NCI-H446 (cell line): ENCODE measurements around the gene VWA5B1.
"Not testable (repeated sequence)": the region's sequence is repeated elsewhere in the genome, so short reads cannot be mapped to it uniquely, and the experiment has no call there.

ENCODE experiments used
- DNase-seq, 2 experiments: peaks; one replicate each; lab custom pipeline; 2025; lab: John Stamatoyannopoulos, UW

Gene VWA5B1

GRCh38 chr1:20279509-20279908 lies 11.2 kb upstream of the VWA5B1 start:
- no peak for DNase-seq

GRCh38 chr1:20280341-20280740 lies 10.3 kb upstream of the VWA5B1 start:
- DNase-seq, result no peak

- no peak for DNase-seq
Observed at GRCh38 chr1:20280906-20281305, 9.8 kb upstream of the VWA5B1 start.

- DNase-seq, result no peak
Observed at GRCh38 chr1:20281801-20282200, 8.9 kb upstream of the VWA5B1 start.

- no peak for DNase-seq
Observed at GRCh38 chr1:20282533-20282932, 8.1 kb upstream of the VWA5B1 start.

- DNase-seq, result no peak
Observed at GRCh38 chr1:20284046-20284445, 6.6 kb upstream of the VWA5B1 start.

GRCh38 chr1:20284625-20285024 lies 6.0 kb upstream of the VWA5B1 start:
- DNase-seq, result no peak

GRCh38 chr1:20285510-20285909 lies 5.2 kb upstream of the VWA5B1 start:
- DNase-seq, result no peak

- not testable (repeated sequence) for DNase-seq
Observed at GRCh38 chr1:20287696-20288095, 3.0 kb upstream of the VWA5B1 start.

GRCh38 chr1:20291645-20292084 lies 990 bp downstream of the VWA5B1 start:
- DNase-seq, result no peak

GRCh38 chr1:20298626-20299025 lies 8.0 kb downstream of the VWA5B1 start:
- no peak for DNase-seq

GRCh38 chr1:20301463-20302107 lies 10.9 kb downstream of the VWA5B1 start:
- DNase-seq, result no peak

GRCh38 chr1:20302108-20302471 lies 11.4 kb downstream of the VWA5B1 start:
- no peak for DNase-seq

GRCh38 chr1:20307026-20307425 lies 16.4 kb downstream of the VWA5B1 start:
- no peak for DNase-seq

GRCh38 chr1:20308569-20308968 lies 17.9 kb downstream of the VWA5B1 start:
- no peak for DNase-seq

GRCh38 chr1:20311289-20311688 lies 20.6 kb downstream of the VWA5B1 start:
- no peak for DNase-seq

- DNase-seq, result no peak
Observed at GRCh38 chr1:20312310-20312709, 21.6 kb downstream of the VWA5B1 start.

GRCh38 chr1:20312818-20313217 lies 22.1 kb downstream of the VWA5B1 start:
- no peak for DNase-seq

- DNase-seq, result no peak
Observed at GRCh38 chr1:20317471-20317870, 26.8 kb downstream of the VWA5B1 start.

GRCh38 chr1:20318521-20318920 lies 27.8 kb downstream of the VWA5B1 start:
- DNase-seq, result no peak

- DNase-seq, result no peak
Observed at GRCh38 chr1:20318971-20319370, 28.3 kb downstream of the VWA5B1 start.

GRCh38 chr1:20319456-20320220 lies 29.0 kb downstream of the VWA5B1 start:
- no peak for DNase-seq

GRCh38 chr1:20320704-20321103 lies 30.0 kb downstream of the VWA5B1 start:
- DNase-seq, result no peak

- no peak for DNase-seq
Observed at GRCh38 chr1:20321573-20321972, 30.9 kb downstream of the VWA5B1 start.
